C4-2B (cell line): ENCODE results near the gene OR4C5.
"Not testable (repeated sequence)": the region's sequence is repeated elsewhere in the genome, so short reads cannot be mapped to it uniquely, and the experiment has no call there.

Experiments
- H3K27ac ChIP-seq: fragments of 450-650 bp; 2 replicates; pipeline ENCODE4 v1.5.1; 2017
- CTCF ChIP-seq: fragments of 450-650 bp; conservative IDR thresholded peaks from 2 replicates; pipeline ENCODE4 v1.5.1; 2017; ENCODE audit warnings: mild to moderate bottlenecking
- ZFX ChIP-seq: fragments of 450-650 bp; IDR thresholded peaks from 2 replicates; pipeline ENCODE4 v1.6.1; 2017

Gene OR4C5

GRCh38 chr11:48366365-48366764 lies at the start of gene OR4C5:
OR4C5 (minus strand) TSS chr11:48366465; CDS start chr11:48366465, 0 bp downstream.
- H3K27ac ChIP-seq, result no peak within 1 kb of the TSS
- no peak for TF ChIP-seq ZFX
- no peak for TF ChIP-seq CTCF

DNA sequence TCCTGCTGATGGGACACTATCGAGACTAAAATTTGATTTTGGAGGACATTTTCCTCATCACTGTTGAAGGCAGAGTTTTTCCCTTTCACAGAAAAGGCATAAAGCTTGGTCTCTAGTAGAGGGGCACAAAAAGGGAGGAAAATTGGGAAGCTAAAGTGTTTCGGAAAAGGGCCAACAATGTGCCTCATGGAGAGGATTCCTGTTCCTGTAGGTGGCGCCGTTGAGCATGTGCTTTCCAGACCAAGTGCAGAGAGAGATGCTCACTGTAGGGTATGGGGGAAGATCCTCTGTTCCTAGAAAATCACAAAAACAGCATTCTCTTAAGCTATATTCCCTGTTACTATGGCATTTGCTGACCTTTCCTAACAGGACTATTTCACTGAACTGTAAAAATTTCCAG lies 18.4 kb upstream of the OR4C5 start:
- no peak for TF ChIP-seq ZFX
- TF ChIP-seq CTCF, result peak; percentile 57

GRCh38 chr11:48384151-48384550 lies 17.9 kb upstream of the OR4C5 start:
- H3K27ac ChIP-seq, result not testable (repeated sequence)

More for the DNA sequence above, 18.4 kb upstream of the OR4C5 start:
- H3K27ac ChIP-seq, result no peak overlapping the region

GRCh38 chr11:48361289-48361688 lies 5.0 kb downstream of the OR4C5 start:
- H3K27ac ChIP-seq, result not testable (repeated sequence)

DNA sequence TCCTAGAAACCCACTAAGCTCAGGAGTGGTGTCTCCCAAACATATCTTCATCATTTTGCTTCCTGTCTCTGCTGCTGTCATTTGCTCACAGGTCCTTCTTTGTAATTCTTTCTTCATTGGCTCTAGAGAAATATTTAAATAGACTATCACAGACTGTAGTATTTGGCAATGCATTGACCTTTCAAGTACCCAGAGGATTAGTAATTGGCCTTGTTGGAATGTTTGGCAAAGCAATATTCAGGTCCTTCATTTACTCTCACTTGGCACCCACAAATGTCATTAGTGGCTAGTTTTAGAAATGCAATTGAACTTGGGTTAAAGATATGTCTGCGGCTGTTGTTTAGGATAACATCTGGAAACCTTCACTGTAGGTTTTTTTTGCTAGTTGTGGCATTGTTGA lies 11.6 kb downstream of the OR4C5 start:
- TF ChIP-seq CTCF (no peak), ZFX (no peak)
- H3K27ac ChIP-seq, result no peak overlapping the region

DNA sequence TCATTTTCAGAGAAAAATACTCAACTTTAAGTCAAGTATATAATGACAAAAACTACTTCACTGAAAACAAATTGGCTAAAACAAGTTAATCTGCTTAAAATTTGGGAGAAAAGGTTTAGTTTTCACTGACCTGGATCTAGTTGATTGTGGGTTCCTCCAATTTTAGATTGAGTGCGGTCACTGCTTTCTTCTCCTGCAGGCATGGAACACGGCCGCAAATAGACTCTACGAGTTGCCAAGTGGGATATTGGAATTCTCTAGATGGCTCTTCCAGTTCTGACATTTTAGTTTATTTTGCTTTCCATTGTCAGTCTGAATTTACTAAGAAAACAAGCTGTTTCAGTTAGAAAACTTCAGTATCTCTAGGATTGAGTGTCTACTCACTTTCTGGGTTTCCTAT lies 12.3 kb downstream of the OR4C5 start:
- TF ChIP-seq CTCF (no peak), ZFX (no peak)
- H3K27ac ChIP-seq, result no peak overlapping the region

- not testable (repeated sequence) for H3K27ac ChIP-seq
These were observed 20.0 kb downstream of the OR4C5 start for GRCh38 chr11:48346286-48346685.

DNA sequence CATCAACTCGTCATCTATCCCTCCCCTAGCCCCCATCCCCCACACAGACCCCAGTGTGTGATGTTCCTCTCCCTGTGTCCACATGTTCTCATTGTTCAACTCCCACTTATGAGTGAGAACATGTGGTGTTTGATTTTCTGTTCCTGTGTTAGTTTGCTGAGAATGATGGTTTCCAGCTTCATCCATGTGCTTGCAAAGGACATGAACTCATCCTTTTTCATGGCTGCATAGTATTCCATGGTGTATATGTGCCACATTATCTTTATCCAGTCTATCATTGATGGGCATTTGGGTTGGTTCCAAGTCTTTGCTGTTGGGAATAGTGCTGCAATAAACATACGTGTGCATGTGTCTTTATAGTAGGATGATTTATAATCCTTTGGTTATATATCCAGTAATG lies 23.8 kb downstream of the OR4C5 start:
- not testable (repeated sequence) for H3K27ac ChIP-seq

DNA sequence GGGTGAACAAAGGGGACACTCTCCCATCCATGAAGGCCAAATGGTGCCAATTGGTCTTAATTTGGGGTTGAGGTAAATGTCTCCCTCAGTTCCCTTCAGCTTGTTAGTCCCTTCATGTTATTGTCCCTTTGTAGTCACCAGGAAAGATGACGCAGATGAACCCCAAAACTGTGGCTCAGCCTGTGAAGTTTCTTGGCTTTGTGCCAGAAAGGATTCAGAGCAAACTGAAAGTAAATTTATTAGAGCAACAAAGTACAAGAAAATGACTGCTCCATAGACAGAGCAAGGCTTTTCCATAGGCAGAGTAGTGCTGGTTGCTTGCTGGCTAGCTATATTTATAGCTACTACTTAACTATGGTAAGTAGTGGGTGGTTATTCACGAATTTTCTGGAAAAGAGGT lies 24.8 kb downstream of the OR4C5 start:
- no peak overlapping the region for H3K27ac ChIP-seq
- no peak for TF ChIP-seq CTCF
- no peak for TF ChIP-seq ZFX

DNA sequence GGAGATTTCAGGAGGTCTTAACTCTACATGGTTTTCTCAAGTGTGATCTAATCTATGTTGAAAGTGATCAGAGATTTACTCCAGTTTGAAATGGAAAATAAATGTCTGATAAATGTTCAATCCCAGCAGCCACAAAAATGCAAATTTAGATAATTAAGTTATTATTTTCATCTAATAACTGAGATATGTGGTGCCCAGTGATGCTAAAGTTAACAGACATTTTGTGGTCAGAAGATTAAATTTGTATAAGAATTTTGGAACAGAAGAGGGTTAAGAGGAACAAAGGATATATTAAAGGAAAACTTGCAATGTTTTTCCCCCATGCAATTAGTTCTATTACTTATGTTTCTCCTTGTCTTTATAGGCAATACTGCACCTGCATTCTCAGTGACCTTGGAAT lies 41.6 kb downstream of the OR4C5 start, which contains the start of gene OR4C3:
Gene OR4C3 (plus strand): TSS at position 301 of the 400 bp plus-strand sequence. CDS start 102 bp downstream, outside the sequence.
- not testable (repeated sequence) for H3K27ac ChIP-seq

GRCh38 chr11:48319813-48320212 lies 46.5 kb downstream of the OR4C5 start:
- not testable (repeated sequence) for H3K27ac ChIP-seq
